Astrocyte (in vitro differentiated cells and primary cell): ENCODE results near the gene B3GAT3. TPM values are rescaled to one million over a fixed set of nuclear protein-coding genes. Genes with fewer than 3 reads are reported as not detected.
"Not testable (repeated sequence)": the region's sequence is repeated elsewhere in the genome, so short reads cannot be mapped to it uniquely, and the experiment has no call there.

Experiments
- DNase-seq: peaks from one replicate; pipeline ENCODE4 v3.0.0-alpha.2; 2010; ENCODE audit warnings: low read depth
- FAIRE-seq: peaks from 2 replicates; lab custom pipeline; 2011; peaks lifted over from hg19 to GRCh38; lab: Jason Lieb, UNC
- H2AFZ ChIP-seq: 2 replicates; pipeline ENCODE4 v1.6.0; 2012; ENCODE audit warnings: low read depth, low read length, inconsistent platforms
- H3K27ac ChIP-seq: 2 replicates; pipeline ENCODE4 v1.5.1; 2011; ENCODE audit warnings: low read depth, low read length, inconsistent platforms
- H3K27me3 ChIP-seq: 2 replicates; pipeline ENCODE4 v1.6.0; 2011; ENCODE audit warnings: low read length, inconsistent platforms; ENCODE audit not compliant: insufficient read depth
- H3K36me3 ChIP-seq: 2 replicates; pipeline ENCODE4 v1.5.1; 2011; ENCODE audit warnings: low read length, inconsistent platforms; ENCODE audit not compliant: insufficient read depth
- H3K4me1 ChIP-seq: 2 replicates; pipeline ENCODE4 v1.5.1; 2011; ENCODE audit warnings: low read length, inconsistent platforms; ENCODE audit not compliant: insufficient read depth
- H3K4me2 ChIP-seq: 2 replicates; pipeline ENCODE4 v1.6.0; 2012; ENCODE audit warnings: low read length, inconsistent platforms
- H3K4me3 ChIP-seq: 2 replicates; pipeline ENCODE4 v1.5.1; 2011; ENCODE audit warnings: low read depth, mild to moderate bottlenecking, low read length, inconsistent platforms; ENCODE audit not compliant: insufficient read depth
- H3K79me2 ChIP-seq: 2 replicates; pipeline ENCODE4 v1.6.0; 2012; ENCODE audit warnings: mild to moderate bottlenecking, low read length, inconsistent platforms; ENCODE audit not compliant: insufficient read depth
- H3K9ac ChIP-seq: 2 replicates; pipeline ENCODE4 v1.6.0; 2012; ENCODE audit warnings: mild to moderate bottlenecking, low read length, inconsistent platforms
- H3K9me3 ChIP-seq: 2 replicates; pipeline ENCODE4 v1.5.1; 2012; ENCODE audit warnings: low read depth, mild to moderate bottlenecking, low read length, inconsistent platforms; ENCODE audit not compliant: insufficient read depth
- H4K20me1 ChIP-seq: 2 replicates; pipeline ENCODE4 v1.6.0; 2012; ENCODE audit warnings: low read length, inconsistent platforms; ENCODE audit not compliant: insufficient read depth
- H3K27ac Mint-ChIP-seq: one replicate; pipeline ENCODE4 v1.8.0; 2021; ENCODE audit warnings: mild to moderate bottlenecking, mixed read lengths; ENCODE audit not compliant: unreplicated experiment
- H3K27me3 Mint-ChIP-seq: one replicate; pipeline ENCODE4 v1.8.0; 2021; ENCODE audit warnings: low read depth, mixed read lengths; ENCODE audit not compliant: unreplicated experiment
- H3K36me3 Mint-ChIP-seq: one replicate; pipeline ENCODE4 v1.8.0; 2021; ENCODE audit warnings: low read depth, mixed read lengths; ENCODE audit not compliant: unreplicated experiment
- H3K4me1 Mint-ChIP-seq: one replicate; pipeline ENCODE4 v1.8.0; 2021; ENCODE audit warnings: low read depth, mixed read lengths; ENCODE audit not compliant: unreplicated experiment
- H3K4me3 Mint-ChIP-seq: one replicate; pipeline ENCODE4 v1.8.0; 2021; ENCODE audit warnings: mild to moderate bottlenecking, moderate library complexity, mixed read lengths; ENCODE audit not compliant: unreplicated experiment
- H3K9me3 Mint-ChIP-seq: one replicate; pipeline ENCODE4 v1.8.0; 2021; ENCODE audit warnings: mild to moderate bottlenecking, mixed read lengths; ENCODE audit not compliant: unreplicated experiment
- EZH2 ChIP-seq: IDR thresholded peaks from 2 replicates; pipeline ENCODE4 v1.6.1; 2012; ENCODE audit warnings: mild to moderate bottlenecking, low read length, inconsistent platforms; ENCODE audit not compliant: insufficient read depth
- total RNA-seq: library from RNA; stranded (reverse); gene quantifications from 2 replicates; pipeline ENCODE4 v1.2.1, GENCODE V29; 2021
- TF ChIP-seq, protein P1 (sequence below): IDR thresholded peaks from 2 replicates; pipeline ENCODE4 v1.5.1; 2011; ENCODE audit warnings: low read depth, mild to moderate bottlenecking, inconsistent platforms, low read length, moderate library complexity; ENCODE audit not compliant: insufficient read depth

B3GAT3 gene
- total RNA-seq, 1 donor from 2014 or later: 52.4 TPM

DNA sequence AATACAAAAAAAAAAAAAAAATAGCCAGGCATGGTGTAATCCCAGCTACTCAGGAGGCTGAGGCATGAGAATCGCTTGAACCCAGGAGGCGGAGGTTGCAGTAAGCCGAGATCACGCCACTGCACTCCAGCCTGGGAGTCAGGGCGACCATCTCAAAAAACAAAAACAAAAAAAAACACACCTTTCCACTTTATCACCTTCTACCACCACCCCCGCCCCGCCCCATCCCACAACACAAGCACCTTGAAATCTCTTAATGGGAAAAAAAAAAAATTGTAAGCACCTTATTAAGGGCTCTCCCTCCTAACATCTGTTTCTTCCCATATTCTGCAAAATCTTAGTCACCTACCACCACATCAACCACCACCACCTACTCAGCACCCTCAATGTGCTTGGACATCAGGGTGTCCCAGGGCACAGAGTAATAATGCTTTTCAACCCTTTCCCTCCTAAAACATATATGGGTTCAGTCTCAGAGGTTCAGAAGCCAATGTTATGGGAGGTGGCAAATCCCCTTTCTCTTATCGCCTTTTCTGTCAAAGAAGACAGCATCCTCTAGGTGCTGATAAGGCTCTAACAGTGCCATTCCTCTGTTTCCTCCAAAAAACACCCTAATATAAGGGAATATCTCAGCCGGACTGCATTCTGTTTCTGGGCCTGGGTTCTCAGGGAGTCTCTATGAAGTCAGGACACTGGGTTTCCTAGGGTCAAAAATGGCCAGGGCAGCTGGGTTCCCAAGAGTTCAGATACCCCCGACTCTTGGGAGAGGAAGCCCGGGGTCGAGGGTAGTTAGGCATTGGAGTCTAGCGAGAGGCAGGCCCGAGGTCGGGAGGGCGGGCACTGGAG, 30.6 kb upstream of the B3GAT3 start:
- Histone ChIP-seq H2AFZ (peak overlapping the region; percentile 91), H3K79me2 (peaks cover 46% of the 10 kb centered on the region)

DNA sequence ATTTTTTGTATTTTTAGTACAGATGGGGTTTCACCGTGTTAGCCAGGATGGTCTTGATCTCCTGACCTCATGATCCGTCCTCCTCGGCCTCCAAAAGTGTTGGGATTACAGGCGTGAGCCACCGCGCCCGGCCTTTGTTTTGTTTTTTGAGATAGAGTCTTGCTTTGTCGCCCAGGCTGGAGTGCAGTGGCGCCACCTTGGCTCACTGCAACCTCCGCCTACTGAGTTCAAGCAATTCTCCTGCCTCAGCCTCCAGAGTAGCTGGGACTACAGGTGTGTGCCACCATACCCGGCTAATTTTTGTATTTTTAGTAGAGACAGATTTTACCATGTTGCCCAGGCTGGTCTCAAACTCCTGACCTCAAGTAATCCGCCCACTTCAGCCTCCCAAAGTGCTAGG, 28.5 kb upstream of the B3GAT3 start:
- H3K27me3 Mint-ChIP-seq, H2AFZ ChIP-seq, H3K4me1 ChIP-seq, H3K27ac Mint-ChIP-seq, H3K9me3 Mint-ChIP-seq, H3K4me1 Mint-ChIP-seq, H3K36me3 Mint-ChIP-seq, H4K20me1 ChIP-seq, H3K4me2 ChIP-seq, H3K36me3 ChIP-seq, H3K27me3 ChIP-seq, FAIRE-seq, H3K27ac ChIP-seq, H3K9ac ChIP-seq, H3K4me3 ChIP-seq, H3K9me3 ChIP-seq, DNase-seq: not testable (repeated sequence)
- H3K4me3 Mint-ChIP-seq: peak overlapping the region; percentile 8
- H3K79me2 ChIP-seq: peaks cover 58% of the 10 kb centered on the region

More for the DNA sequence above, 30.6 kb upstream of the B3GAT3 start:
- DNase-seq (no peak), FAIRE-seq (no peak)
- no peaks in the 10 kb centered on the region for H3K36me3 Mint-ChIP-seq
- Histone ChIP-seq H3K36me3 (peaks cover 9% of the 10 kb centered on the region), H3K4me1 (peaks cover 7% of the 10 kb centered on the region), H3K9me3 (no peaks in the 10 kb centered on the region), H3K4me3 (peak overlapping the region; percentile 67), H3K9ac (peak overlapping the region; percentile 87), H3K4me2 (peak overlapping the region; percentile 94), H3K27ac (peak overlapping the region; percentile 76), H4K20me1 (peaks cover 3% of the 10 kb centered on the region), H3K27me3 (no peaks in the 10 kb centered on the region)
- peaks cover 4% of the 10 kb centered on the region for H3K4me1 Mint-ChIP-seq
- peak overlapping the region; percentile 31 for H3K27ac Mint-ChIP-seq
- H3K4me3 Mint-ChIP-seq: peak overlapping the region; percentile 90
- H3K27me3 Mint-ChIP-seq: no peaks in the 10 kb centered on the region
- TF ChIP-seq, protein P1, sequence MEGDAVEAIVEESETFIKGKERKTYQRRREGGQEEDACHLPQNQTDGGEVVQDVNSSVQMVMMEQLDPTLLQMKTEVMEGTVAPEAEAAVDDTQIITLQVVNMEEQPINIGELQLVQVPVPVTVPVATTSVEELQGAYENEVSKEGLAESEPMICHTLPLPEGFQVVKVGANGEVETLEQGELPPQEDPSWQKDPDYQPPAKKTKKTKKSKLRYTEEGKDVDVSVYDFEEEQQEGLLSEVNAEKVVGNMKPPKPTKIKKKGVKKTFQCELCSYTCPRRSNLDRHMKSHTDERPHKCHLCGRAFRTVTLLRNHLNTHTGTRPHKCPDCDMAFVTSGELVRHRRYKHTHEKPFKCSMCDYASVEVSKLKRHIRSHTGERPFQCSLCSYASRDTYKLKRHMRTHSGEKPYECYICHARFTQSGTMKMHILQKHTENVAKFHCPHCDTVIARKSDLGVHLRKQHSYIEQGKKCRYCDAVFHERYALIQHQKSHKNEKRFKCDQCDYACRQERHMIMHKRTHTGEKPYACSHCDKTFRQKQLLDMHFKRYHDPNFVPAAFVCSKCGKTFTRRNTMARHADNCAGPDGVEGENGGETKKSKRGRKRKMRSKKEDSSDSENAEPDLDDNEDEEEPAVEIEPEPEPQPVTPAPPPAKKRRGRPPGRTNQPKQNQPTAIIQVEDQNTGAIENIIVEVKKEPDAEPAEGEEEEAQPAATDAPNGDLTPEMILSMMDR: no peak
- no peak for TF ChIP-seq EZH2
- no peaks in the 10 kb centered on the region for H3K9me3 Mint-ChIP-seq

DNA sequence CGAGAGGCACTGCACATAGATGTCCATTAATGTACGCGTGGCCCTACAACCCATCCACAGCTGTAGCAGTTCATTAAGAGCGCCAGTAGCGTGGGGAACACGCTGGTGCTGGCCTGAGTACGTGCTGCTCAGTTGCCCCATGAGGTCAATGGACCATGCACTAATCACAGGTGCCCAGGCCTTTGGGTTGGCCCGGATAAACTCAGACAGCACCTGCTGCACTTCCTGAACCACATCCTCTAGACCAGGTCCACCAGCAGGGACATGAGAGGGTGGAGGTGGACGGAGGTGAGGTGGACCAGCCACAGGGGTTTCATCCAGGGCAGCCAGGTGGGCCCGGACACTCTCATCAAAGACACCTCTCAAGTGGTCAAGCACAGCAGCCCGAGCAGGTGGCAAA, 27.7 kb upstream of the B3GAT3 start:
- no peaks in the 10 kb centered on the region for H3K27me3 ChIP-seq
- Mint-ChIP-seq H3K4me3 (peak overlapping the region; percentile 64), H3K27ac (no peak overlapping the region), H3K27me3 (no peaks in the 10 kb centered on the region), H3K9me3 (no peaks in the 10 kb centered on the region), H3K4me1 (peaks cover 7% of the 10 kb centered on the region), H3K36me3 (no peaks in the 10 kb centered on the region)
- H3K27ac ChIP-seq: no peak overlapping the region
- H2AFZ ChIP-seq: no peak overlapping the region
- peaks cover 12% of the 10 kb centered on the region for H3K36me3 ChIP-seq
- no peak for FAIRE-seq
- H3K4me2 ChIP-seq: no peak overlapping the region
- DNase-seq: no peak
- TF ChIP-seq EZH2: no peak
- TF ChIP-seq, protein P1: no peak
- H3K4me1 ChIP-seq: peaks cover 10% of the 10 kb centered on the region
- no peak overlapping the region for H3K4me3 ChIP-seq
- no peak overlapping the region for H3K9ac ChIP-seq
- H3K9me3 ChIP-seq: no peaks in the 10 kb centered on the region
- H3K79me2 ChIP-seq: peaks cover 66% of the 10 kb centered on the region
- peaks cover 13% of the 10 kb centered on the region for H4K20me1 ChIP-seq
